ENCODE measurements around the gene CCDC3.

DNA sequence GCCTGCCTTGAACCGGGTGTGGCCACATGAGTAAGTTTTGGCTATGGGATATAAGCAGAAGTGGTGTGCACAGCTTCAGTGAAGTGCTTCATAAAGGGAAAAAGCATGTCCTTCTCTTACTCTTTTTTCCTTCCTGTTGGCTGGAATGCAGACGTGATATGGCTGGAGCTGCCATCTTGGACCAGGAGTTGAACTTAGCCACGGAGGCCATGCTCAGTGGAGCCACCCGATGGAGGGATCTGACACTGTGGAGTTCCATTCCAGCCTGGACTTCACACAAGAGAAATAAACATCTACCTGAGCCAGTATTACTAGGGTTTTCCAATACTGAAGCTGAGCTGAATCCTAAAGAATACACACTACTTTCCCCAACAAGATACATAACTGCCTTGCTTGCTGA is 52.3 kb downstream of the CCDC3 start:
- TF ChIP-seq, protein P1, sequence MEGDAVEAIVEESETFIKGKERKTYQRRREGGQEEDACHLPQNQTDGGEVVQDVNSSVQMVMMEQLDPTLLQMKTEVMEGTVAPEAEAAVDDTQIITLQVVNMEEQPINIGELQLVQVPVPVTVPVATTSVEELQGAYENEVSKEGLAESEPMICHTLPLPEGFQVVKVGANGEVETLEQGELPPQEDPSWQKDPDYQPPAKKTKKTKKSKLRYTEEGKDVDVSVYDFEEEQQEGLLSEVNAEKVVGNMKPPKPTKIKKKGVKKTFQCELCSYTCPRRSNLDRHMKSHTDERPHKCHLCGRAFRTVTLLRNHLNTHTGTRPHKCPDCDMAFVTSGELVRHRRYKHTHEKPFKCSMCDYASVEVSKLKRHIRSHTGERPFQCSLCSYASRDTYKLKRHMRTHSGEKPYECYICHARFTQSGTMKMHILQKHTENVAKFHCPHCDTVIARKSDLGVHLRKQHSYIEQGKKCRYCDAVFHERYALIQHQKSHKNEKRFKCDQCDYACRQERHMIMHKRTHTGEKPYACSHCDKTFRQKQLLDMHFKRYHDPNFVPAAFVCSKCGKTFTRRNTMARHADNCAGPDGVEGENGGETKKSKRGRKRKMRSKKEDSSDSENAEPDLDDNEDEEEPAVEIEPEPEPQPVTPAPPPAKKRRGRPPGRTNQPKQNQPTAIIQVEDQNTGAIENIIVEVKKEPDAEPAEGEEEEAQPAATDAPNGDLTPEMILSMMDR (IDR thresholded peaks at IDR 0.05; ENCODE audit: low read length), result no peak
- no peak for TF ChIP-seq EZH2 (IDR thresholded peaks at IDR 0.05; ENCODE audit: borderline replicate concordance, low read length)

Data from OCI-LY1 (cell line).